Osteoblast (primary cell): ENCODE results near the gene KMO. TPM values are rescaled to one million over a fixed set of nuclear protein-coding genes. Genes with fewer than 3 reads are reported as not detected.

Experiments used
- DNase-seq: peaks from one replicate; pipeline ENCODE4 v3.0.0; 2011; ENCODE audit warnings: low spot score, mixed read lengths; ENCODE audit not compliant: insufficient read length; ENCODE audit errors: missing footprints
- H2AFZ ChIP-seq: 2 replicates; pipeline ENCODE4 v1.6.0; 2011; ENCODE audit warnings: mild to moderate bottlenecking, low read length
- H3K27ac ChIP-seq: 2 replicates; pipeline ENCODE4 v1.5.1; 2011; ENCODE audit warnings: mild to moderate bottlenecking, low read depth, low read length, moderate library complexity
- H3K27me3 ChIP-seq: 2 replicates; pipeline ENCODE4 v1.6.0; 2012; ENCODE audit warnings: mild to moderate bottlenecking, control low read depth, inconsistent platforms, low read length, moderate library complexity; ENCODE audit not compliant: insufficient read depth
- H3K36me3 ChIP-seq: 2 replicates; pipeline ENCODE4 v1.5.1; 2011; ENCODE audit warnings: mild to moderate bottlenecking, low read length, control low read depth, moderate library complexity; ENCODE audit not compliant: insufficient read depth
- H3K4me1 ChIP-seq: 2 replicates; pipeline ENCODE4 v1.5.1; 2011; ENCODE audit warnings: mild to moderate bottlenecking, low read length, control low read depth, moderate library complexity; ENCODE audit not compliant: insufficient read depth
- H3K4me2 ChIP-seq: 2 replicates; pipeline ENCODE4 v1.6.0; 2011; ENCODE audit warnings: mild to moderate bottlenecking, low read length; ENCODE audit not compliant: insufficient read depth
- H3K4me3 ChIP-seq: fragments of 200-600 bp; sonication (generic); 3 replicates; pipeline ENCODE4 v1.5.1; 2012; ENCODE audit warnings: mild to moderate bottlenecking, low read length, inconsistent platforms; ENCODE audit not compliant: insufficient read depth
- H3K79me2 ChIP-seq: 2 replicates; pipeline ENCODE4 v1.6.0; 2012; ENCODE audit warnings: mild to moderate bottlenecking, low read length, control low read depth, inconsistent platforms; ENCODE audit not compliant: insufficient read depth
- H3K9me3 ChIP-seq: 2 replicates; pipeline ENCODE4 v1.5.1; 2011; ENCODE audit warnings: low read depth, low read length, control low read depth
- H4K20me1 ChIP-seq: 2 replicates; pipeline ENCODE4 v1.6.0; 2012; ENCODE audit warnings: mild to moderate bottlenecking, low read length, control low read depth; ENCODE audit not compliant: insufficient read depth
- CTCF ChIP-seq: IDR thresholded peaks from 2 replicates; pipeline ENCODE4 v1.5.1; 2011; ENCODE audit warnings: mild to moderate bottlenecking, low read depth, low read length, moderate library complexity; ENCODE audit errors: extremely low read depth
- total RNA-seq: library from RNA; depleted of rRNA; stranded (reverse); fragments of >200 nt; gene quantifications from 2 replicates; pipeline ENCODE4 v1.2.3, GENCODE V29; 2012

KMO gene
- total RNA-seq, 1 donor, result 0.36 TPM

- H3K4me1 ChIP-seq, result peaks cover 25% of the 10 kb centered on the region
- H3K27ac ChIP-seq, result no peak overlapping the region
- no peaks in the 10 kb centered on the region for H3K9me3 ChIP-seq
- no peak overlapping the region for H3K4me3 ChIP-seq
- H4K20me1 ChIP-seq, result no peaks in the 10 kb centered on the region
- no peaks in the 10 kb centered on the region for H3K36me3 ChIP-seq
- DNase-seq, result no peak
- no peak overlapping the region for H3K4me2 ChIP-seq
- H3K79me2 ChIP-seq, result no peaks in the 10 kb centered on the region
- no peak for TF ChIP-seq CTCF
- no peaks in the 10 kb centered on the region for H3K27me3 ChIP-seq
- no peak overlapping the region for H2AFZ ChIP-seq
These were observed 59.6 kb downstream of the KMO start for GRCh38 chr1:241591736-241592135.

GRCh38 chr1:241592273-241592958 lies 60.2 kb downstream of the KMO start:
- Histone ChIP-seq H4K20me1 (no peaks in the 10 kb centered on the region), H3K4me2 (peak overlapping the region; percentile 40), H3K9me3 (no peaks in the 10 kb centered on the region), H3K27me3 (no peaks in the 10 kb centered on the region), H3K4me1 (peaks cover 25% of the 10 kb centered on the region), H3K36me3 (no peaks in the 10 kb centered on the region), H3K4me3 (no peak overlapping the region), H2AFZ (no peak overlapping the region), H3K79me2 (no peaks in the 10 kb centered on the region), H3K27ac (peak overlapping the region; percentile 41)
- no peak for DNase-seq
- no peak for TF ChIP-seq CTCF

GRCh38 chr1:241593186-241593585 lies 61.0 kb downstream of the KMO start:
- peak overlapping the region; percentile 13 for H3K4me2 ChIP-seq
- TF ChIP-seq CTCF, result no peak
- no peak for DNase-seq

GRCh38 chr1:241596633-241597032 lies 64.5 kb downstream of the KMO start:
- no peak for DNase-seq
- H3K36me3 ChIP-seq, result no peaks in the 10 kb centered on the region
- no peaks in the 10 kb centered on the region for H3K79me2 ChIP-seq
- no peaks in the 10 kb centered on the region for H3K9me3 ChIP-seq
- no peaks in the 10 kb centered on the region for H4K20me1 ChIP-seq
- no peak overlapping the region for H2AFZ ChIP-seq
- no peak overlapping the region for H3K27ac ChIP-seq
- H3K4me1 ChIP-seq, result peaks cover 28% of the 10 kb centered on the region
- H3K4me3 ChIP-seq, result no peak overlapping the region
- H3K27me3 ChIP-seq, result no peaks in the 10 kb centered on the region
- TF ChIP-seq CTCF, result no peak
- H3K4me2 ChIP-seq, result no peak overlapping the region

More at GRCh38 chr1:241593186-241593585, 61.0 kb downstream of the KMO start:
- H3K27ac ChIP-seq, result peak overlapping the region; percentile 41
- no peaks in the 10 kb centered on the region for H3K27me3 ChIP-seq
- H3K4me1 ChIP-seq, result peaks cover 25% of the 10 kb centered on the region
- H3K79me2 ChIP-seq, result no peaks in the 10 kb centered on the region
- no peak overlapping the region for H3K4me3 ChIP-seq
- H2AFZ ChIP-seq, result no peak overlapping the region
- H3K9me3 ChIP-seq, result no peaks in the 10 kb centered on the region
- H4K20me1 ChIP-seq, result no peaks in the 10 kb centered on the region
- no peaks in the 10 kb centered on the region for H3K36me3 ChIP-seq
